OCI-LY1 (cell line): ENCODE measurements around the gene SPATA2L.

Experiments used
- EZH2 ChIP-seq: fragments of 200-600 bp; sonication (generic), shearing (Covaris generic); IDR thresholded peaks from 2 replicates; pipeline ENCODE4 v1.8.0; 2017; ENCODE audit warnings: borderline replicate concordance, mixed run types, mild to moderate bottlenecking, antibody characterized with exemption, low read length, moderate library complexity, mixed read lengths
- TF ChIP-seq, protein P1 (sequence below): fragments of 200-600 bp; sonication (generic), shearing (Covaris generic); IDR thresholded peaks from 2 replicates; pipeline ENCODE4 v1.5.1; 2017; ENCODE audit warnings: mild to moderate bottlenecking, antibody characterized with exemption, low read length, moderate library complexity, mixed read lengths

GRCh38 chr16:89729863-89730593 lies 28.5 kb upstream of the SPATA2L start:
- TF ChIP-seq, protein P1, sequence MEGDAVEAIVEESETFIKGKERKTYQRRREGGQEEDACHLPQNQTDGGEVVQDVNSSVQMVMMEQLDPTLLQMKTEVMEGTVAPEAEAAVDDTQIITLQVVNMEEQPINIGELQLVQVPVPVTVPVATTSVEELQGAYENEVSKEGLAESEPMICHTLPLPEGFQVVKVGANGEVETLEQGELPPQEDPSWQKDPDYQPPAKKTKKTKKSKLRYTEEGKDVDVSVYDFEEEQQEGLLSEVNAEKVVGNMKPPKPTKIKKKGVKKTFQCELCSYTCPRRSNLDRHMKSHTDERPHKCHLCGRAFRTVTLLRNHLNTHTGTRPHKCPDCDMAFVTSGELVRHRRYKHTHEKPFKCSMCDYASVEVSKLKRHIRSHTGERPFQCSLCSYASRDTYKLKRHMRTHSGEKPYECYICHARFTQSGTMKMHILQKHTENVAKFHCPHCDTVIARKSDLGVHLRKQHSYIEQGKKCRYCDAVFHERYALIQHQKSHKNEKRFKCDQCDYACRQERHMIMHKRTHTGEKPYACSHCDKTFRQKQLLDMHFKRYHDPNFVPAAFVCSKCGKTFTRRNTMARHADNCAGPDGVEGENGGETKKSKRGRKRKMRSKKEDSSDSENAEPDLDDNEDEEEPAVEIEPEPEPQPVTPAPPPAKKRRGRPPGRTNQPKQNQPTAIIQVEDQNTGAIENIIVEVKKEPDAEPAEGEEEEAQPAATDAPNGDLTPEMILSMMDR, result no peak
- no peak for TF ChIP-seq EZH2
